ENCODE data around the gene OR6C70. TPM values are rescaled to one million over a fixed set of nuclear protein-coding genes. Genes with fewer than 3 reads are reported as not detected.
"Not testable (repeated sequence)": the region's sequence is repeated elsewhere in the genome, so short reads cannot be mapped to it uniquely, and the experiment has no call there.

OR6C70 gene
- total and polyA plus RNA-seq, 2 donors from 2014 or later, result not detected

- Histone ChIP-seq H3K9ac (ENCODE audit: low read length in 3 of 3) (no peak overlapping the region), H3K4me1 (ENCODE audit: control insufficient read depth in 2 of 3, insufficient read depth in 2 of 3, low read depth in 1 of 3, low read length in 3 of 3) (no peaks in the 10 kb centered on the region), H3K9me3 (ENCODE audit: control insufficient read depth in 2 of 3, insufficient read depth in 1 of 3, low read length in 3 of 3) (no peaks in the 10 kb centered on the region), H3K27me3 (ENCODE audit: control insufficient read depth, insufficient read depth, low read length) (no peaks in the 10 kb centered on the region), H3K27ac (ENCODE audit: low read depth in 2 of 2, low read length in 2 of 2) (no peak overlapping the region), H3K4me3 (ENCODE audit: low read length in 3 of 3) (no peak overlapping the region), H3K36me3 (ENCODE audit: control insufficient read depth in 2 of 3, insufficient read depth in 3 of 3, low read length in 3 of 3) (no peaks in the 10 kb centered on the region)
- no peak for FAIRE-seq
- TF ChIP-seq CTCF (IDR thresholded peaks at IDR 0.05; ENCODE audit: borderline replicate concordance, extremely low read depth, insufficient read depth), result no peak
- intact Hi-C loops (cut with DNase I), result no loop called here
- DNase-seq, result no peak
Measured at GRCh38 chr12:55467836-55468235, 2.1 kb downstream of the OR6C70 start.

- FAIRE-seq; H3K4me3 ChIP-seq (ENCODE audit: low read length in 3 of 3); H3K27ac ChIP-seq (ENCODE audit: low read depth in 2 of 2, low read length in 2 of 2); intact Hi-C loops (cut with DNase I); H3K36me3 ChIP-seq (ENCODE audit: control insufficient read depth in 2 of 3, insufficient read depth in 3 of 3, low read length in 3 of 3); DNase-seq; H3K27me3 ChIP-seq (ENCODE audit: control insufficient read depth, insufficient read depth, low read length); H3K9ac ChIP-seq (ENCODE audit: low read length in 3 of 3); H3K4me1 ChIP-seq (ENCODE audit: control insufficient read depth in 2 of 3, insufficient read depth in 2 of 3, low read depth in 1 of 3, low read length in 3 of 3); H3K9me3 ChIP-seq (ENCODE audit: control insufficient read depth in 2 of 3, insufficient read depth in 1 of 3, low read length in 3 of 3): not testable (repeated sequence)
Measured at GRCh38 chr12:55464926-55465325, 5.0 kb downstream of the OR6C70 start.

- no peaks in the 10 kb centered on the region for H3K4me1 ChIP-seq (ENCODE audit: control insufficient read depth in 2 of 3, insufficient read depth in 2 of 3, low read depth in 1 of 3, low read length in 3 of 3)
- no peak overlapping the region for H3K4me3 ChIP-seq (ENCODE audit: low read length in 3 of 3)
- no peaks in the 10 kb centered on the region for H3K27me3 ChIP-seq (ENCODE audit: control insufficient read depth, insufficient read depth, low read length)
- TF ChIP-seq CTCF (IDR thresholded peaks at IDR 0.05; ENCODE audit: borderline replicate concordance, extremely low read depth, insufficient read depth), result no peak
- intact Hi-C loops (cut with DNase I), result no loop called here
- FAIRE-seq, result no peak
- H3K36me3 ChIP-seq (ENCODE audit: control insufficient read depth in 2 of 3, insufficient read depth in 3 of 3, low read length in 3 of 3), result no peaks in the 10 kb centered on the region
- no peak for DNase-seq
- H3K27ac ChIP-seq (ENCODE audit: low read depth in 2 of 2, low read length in 2 of 2), result no peak overlapping the region
- H3K9me3 ChIP-seq (ENCODE audit: control insufficient read depth in 2 of 3, insufficient read depth in 1 of 3, low read length in 3 of 3), result no peaks in the 10 kb centered on the region
- H3K9ac ChIP-seq (ENCODE audit: low read length in 3 of 3), result no peak overlapping the region
Measured at GRCh38 chr12:55448825-55449224, 21.1 kb downstream of the OR6C70 start.

- no peaks in the 10 kb centered on the region for H3K36me3 ChIP-seq (ENCODE audit: control insufficient read depth in 2 of 3, insufficient read depth in 3 of 3, low read length in 3 of 3)
- no peaks in the 10 kb centered on the region for H3K27me3 ChIP-seq (ENCODE audit: control insufficient read depth, insufficient read depth, low read length)
- no peak overlapping the region for H3K4me3 ChIP-seq (ENCODE audit: low read length in 3 of 3)
- no peaks in the 10 kb centered on the region for H3K4me1 ChIP-seq (ENCODE audit: control insufficient read depth in 2 of 3, insufficient read depth in 2 of 3, low read depth in 1 of 3, low read length in 3 of 3)
- H3K9me3 ChIP-seq (ENCODE audit: control insufficient read depth in 2 of 3, insufficient read depth in 1 of 3, low read length in 3 of 3), result no peaks in the 10 kb centered on the region
- FAIRE-seq, result no peak
- no peak overlapping the region for H3K27ac ChIP-seq (ENCODE audit: low read depth in 2 of 2, low read length in 2 of 2)
- no peak overlapping the region for H3K9ac ChIP-seq (ENCODE audit: low read length in 3 of 3)
- DNase-seq, result peak in 1 of 5 donors; percentile 3
- TF ChIP-seq CTCF (IDR thresholded peaks at IDR 0.05; ENCODE audit: borderline replicate concordance, extremely low read depth, insufficient read depth), result no peak
- intact Hi-C loops (cut with DNase I), result no loop called here
Measured at GRCh38 chr12:55446326-55446725, 23.6 kb downstream of the OR6C70 start.
